Peyer's patch (tissue), 4 donors: ENCODE results near the gene CLMN.

Source experiments
- POLR2A ChIP-seq, 2 donors: fragments of 450-650 bp; IDR thresholded peaks; one replicate each; pipeline ENCODE4 v1.5.1; 2017; ENCODE audit warnings: antibody characterized with exemption in 2 of 2, mild to moderate bottlenecking in 2 of 2, moderate library complexity in 2 of 2
- TF ChIP-seq, protein P1 (sequence below), 6 experiments: fragments of 450-650 bp in 4 of 6; fragments of 200-600 bp in 2 of 6; sonication (generic) in 1 of 6; IDR thresholded peaks; one replicate each; pipeline ENCODE4 v1.5.1; 2017 to 2019; ENCODE audit warnings: antibody characterized with exemption in 6 of 6, mild to moderate bottlenecking in 3 of 6, moderate library complexity in 1 of 6

DNA sequence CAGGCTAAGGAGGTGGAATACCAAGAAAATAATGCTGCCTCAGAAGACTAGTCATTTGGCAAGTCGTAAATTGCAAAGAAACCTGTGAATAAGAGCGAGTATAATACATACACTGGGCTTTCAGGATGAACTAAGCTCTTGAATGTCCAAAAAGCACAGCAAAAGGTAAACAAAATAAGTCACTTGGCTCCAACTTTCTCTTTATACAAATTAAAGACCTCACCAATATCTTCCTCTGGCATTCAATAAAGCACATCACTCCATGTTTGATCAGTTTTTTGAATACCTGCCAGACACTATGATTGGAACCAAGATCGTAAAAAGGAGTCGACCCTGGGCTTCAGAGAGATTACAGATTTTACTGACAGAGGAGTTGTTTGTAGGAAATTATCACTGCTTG lies 165.8 kb downstream of the CLMN start:
- TF ChIP-seq POLR2A (IDR thresholded peaks at IDR 0.05) = no peak
- TF ChIP-seq, protein P1, sequence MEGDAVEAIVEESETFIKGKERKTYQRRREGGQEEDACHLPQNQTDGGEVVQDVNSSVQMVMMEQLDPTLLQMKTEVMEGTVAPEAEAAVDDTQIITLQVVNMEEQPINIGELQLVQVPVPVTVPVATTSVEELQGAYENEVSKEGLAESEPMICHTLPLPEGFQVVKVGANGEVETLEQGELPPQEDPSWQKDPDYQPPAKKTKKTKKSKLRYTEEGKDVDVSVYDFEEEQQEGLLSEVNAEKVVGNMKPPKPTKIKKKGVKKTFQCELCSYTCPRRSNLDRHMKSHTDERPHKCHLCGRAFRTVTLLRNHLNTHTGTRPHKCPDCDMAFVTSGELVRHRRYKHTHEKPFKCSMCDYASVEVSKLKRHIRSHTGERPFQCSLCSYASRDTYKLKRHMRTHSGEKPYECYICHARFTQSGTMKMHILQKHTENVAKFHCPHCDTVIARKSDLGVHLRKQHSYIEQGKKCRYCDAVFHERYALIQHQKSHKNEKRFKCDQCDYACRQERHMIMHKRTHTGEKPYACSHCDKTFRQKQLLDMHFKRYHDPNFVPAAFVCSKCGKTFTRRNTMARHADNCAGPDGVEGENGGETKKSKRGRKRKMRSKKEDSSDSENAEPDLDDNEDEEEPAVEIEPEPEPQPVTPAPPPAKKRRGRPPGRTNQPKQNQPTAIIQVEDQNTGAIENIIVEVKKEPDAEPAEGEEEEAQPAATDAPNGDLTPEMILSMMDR (IDR thresholded peaks at IDR 0.05) = no peak
